ENCODE results near the gene PAQR8. TPM values are rescaled to one million over a fixed set of nuclear protein-coding genes. Genes with fewer than 3 reads are reported as not detected.
A peak's percentile ranks its signal among the peaks of the same experiment; 100 is the strongest.

Gene PAQR8
- total and polyA plus RNA-seq, 4 donors: 0.43 to 3.3 (median 0.74) TPM

GRCh38 chr6:52418606-52419005, 56.7 kb downstream of the PAQR8 start:
- H3K36me3 ChIP-seq (ENCODE audit: control insufficient read depth in 4 of 4, insufficient read depth in 3 of 4, low read depth in 1 of 4, low read length in 3 of 4): no peaks in the 10 kb centered on the region
- 86% methylated on average over 2 of the region's 2 CpGs for WGBS

DNA sequence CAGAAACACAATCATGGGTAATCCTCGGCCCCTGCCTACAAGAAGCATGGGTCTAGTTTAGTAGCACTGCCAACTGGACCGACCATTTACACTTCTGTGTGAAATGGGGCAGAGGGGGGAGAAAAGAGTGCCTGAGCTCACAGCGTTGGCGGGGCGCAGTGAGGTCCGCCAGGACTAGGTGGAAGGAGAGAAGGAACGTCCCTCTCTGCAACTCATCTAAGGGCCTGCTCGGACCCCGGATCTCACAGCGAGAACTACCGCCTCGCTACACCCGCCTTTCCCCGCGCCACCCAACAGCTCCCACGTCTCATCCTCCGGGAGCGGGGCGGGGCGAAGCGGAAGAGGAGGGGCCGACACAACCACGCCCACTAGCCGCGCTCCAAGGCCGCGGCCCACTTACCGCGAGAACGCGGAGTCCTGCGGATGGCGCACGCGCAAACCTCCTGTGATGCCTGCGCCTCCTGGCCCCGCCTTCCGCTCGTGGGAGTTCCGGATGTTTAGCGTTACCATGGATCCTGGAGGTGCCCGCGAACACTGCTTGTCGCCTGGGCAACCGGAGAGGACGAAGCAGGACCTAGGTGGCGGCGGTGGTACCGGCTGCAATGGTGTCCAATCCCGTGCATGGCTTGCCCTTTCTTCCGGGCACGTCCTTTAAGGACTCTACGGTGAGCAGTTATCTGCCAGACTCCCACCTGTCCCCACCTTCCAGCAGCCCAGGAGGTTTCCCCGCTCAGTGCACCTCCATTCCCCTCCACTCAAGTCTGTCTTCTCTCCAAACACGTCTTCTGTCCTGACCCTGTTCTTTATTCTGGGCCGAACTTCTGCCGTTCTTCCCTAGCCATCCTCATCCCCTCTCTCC, 58.1 kb downstream of the PAQR8 start, which contains the start of gene EFHC1:
Gene EFHC1, plus strand, starts transcription at position 534 of the 859 bp plus-strand sequence. Its CDS starts 69 bp downstream, at position 603.
- peak within 1 kb of the TSS; percentile 69 to 83 for H3K27ac ChIP-seq (ENCODE audit: low read depth in 1 of 2, low read length in 2 of 2)
- no peaks in the 10 kb centered on the region for H3K36me3 ChIP-seq (ENCODE audit: control insufficient read depth in 4 of 4, insufficient read depth in 3 of 4, low read depth in 1 of 4, low read length in 3 of 4)
- H3K4me1 ChIP-seq (ENCODE audit: control insufficient read depth in 4 of 4, insufficient read depth in 4 of 4, low read length in 3 of 4): peaks cover 1 to 17% (median 9%) of the 10 kb centered on the region in 4 donors
- H3K4me3 ChIP-seq (ENCODE audit: low read depth in 1 of 3, low read length in 3 of 3): peak within 1 kb of the TSS; percentile 67 to 95 (median 89)
- peak within 1 kb of the TSS; percentile 29 to 72 for H3K9ac ChIP-seq (ENCODE audit: low read depth in 1 of 2, low read length in 2 of 2)
- no peaks in the 10 kb centered on the region for H3K9me3 ChIP-seq (ENCODE audit: control insufficient read depth in 4 of 4, low read length in 3 of 4)
- DNase-seq (ENCODE audit: low spot score): peak; percentile 98
- WGBS: under 1% methylated on average over 57 of the region's 57 CpGs
- no peaks in the 10 kb centered on the region for H3K27me3 ChIP-seq (ENCODE audit: control insufficient read depth in 4 of 4, insufficient read depth in 4 of 4, low read length in 3 of 4)
- TF ChIP-seq, protein P1, sequence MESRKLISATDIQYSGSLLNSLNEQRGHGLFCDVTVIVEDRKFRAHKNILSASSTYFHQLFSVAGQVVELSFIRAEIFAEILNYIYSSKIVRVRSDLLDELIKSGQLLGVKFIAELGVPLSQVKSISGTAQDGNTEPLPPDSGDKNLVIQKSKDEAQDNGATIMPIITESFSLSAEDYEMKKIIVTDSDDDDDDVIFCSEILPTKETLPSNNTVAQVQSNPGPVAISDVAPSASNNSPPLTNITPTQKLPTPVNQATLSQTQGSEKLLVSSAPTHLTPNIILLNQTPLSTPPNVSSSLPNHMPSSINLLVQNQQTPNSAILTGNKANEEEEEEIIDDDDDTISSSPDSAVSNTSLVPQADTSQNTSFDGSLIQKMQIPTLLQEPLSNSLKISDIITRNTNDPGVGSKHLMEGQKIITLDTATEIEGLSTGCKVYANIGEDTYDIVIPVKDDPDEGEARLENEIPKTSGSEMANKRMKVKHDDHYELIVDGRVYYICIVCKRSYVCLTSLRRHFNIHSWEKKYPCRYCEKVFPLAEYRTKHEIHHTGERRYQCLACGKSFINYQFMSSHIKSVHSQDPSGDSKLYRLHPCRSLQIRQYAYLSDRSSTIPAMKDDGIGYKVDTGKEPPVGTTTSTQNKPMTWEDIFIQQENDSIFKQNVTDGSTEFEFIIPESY (IDR thresholded peaks at IDR 0.05): peak; percentile 99
- TF ChIP-seq NR2F2 (IDR thresholded peaks at IDR 0.05) (no peak), SP1 (IDR thresholded peaks at IDR 0.05) (peak; percentile 60), HNF4A (conservative IDR thresholded peaks at IDR 0.05) (peak in 1 of 2 donors; percentile 12), REST (IDR thresholded peaks at IDR 0.05) (peak; percentile 84), YY1 (IDR thresholded peaks at IDR 0.05) (peak; percentile 67), JUND (IDR thresholded peaks at IDR 0.05) (no peak)
- TF ChIP-seq, protein P2, sequence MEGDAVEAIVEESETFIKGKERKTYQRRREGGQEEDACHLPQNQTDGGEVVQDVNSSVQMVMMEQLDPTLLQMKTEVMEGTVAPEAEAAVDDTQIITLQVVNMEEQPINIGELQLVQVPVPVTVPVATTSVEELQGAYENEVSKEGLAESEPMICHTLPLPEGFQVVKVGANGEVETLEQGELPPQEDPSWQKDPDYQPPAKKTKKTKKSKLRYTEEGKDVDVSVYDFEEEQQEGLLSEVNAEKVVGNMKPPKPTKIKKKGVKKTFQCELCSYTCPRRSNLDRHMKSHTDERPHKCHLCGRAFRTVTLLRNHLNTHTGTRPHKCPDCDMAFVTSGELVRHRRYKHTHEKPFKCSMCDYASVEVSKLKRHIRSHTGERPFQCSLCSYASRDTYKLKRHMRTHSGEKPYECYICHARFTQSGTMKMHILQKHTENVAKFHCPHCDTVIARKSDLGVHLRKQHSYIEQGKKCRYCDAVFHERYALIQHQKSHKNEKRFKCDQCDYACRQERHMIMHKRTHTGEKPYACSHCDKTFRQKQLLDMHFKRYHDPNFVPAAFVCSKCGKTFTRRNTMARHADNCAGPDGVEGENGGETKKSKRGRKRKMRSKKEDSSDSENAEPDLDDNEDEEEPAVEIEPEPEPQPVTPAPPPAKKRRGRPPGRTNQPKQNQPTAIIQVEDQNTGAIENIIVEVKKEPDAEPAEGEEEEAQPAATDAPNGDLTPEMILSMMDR (IDR thresholded peaks at IDR 0.05; ENCODE audit: low read depth, low read length, missing input control): no peak

More at GRCh38 chr6:52418606-52419005, 56.7 kb downstream of the PAQR8 start:
- H3K9me3 ChIP-seq (ENCODE audit: control insufficient read depth in 4 of 4, low read length in 3 of 4): no peaks in the 10 kb centered on the region
- no peak overlapping the region for H3K4me3 ChIP-seq (ENCODE audit: low read depth in 1 of 3, low read length in 3 of 3)
- TF ChIP-seq, protein P1 (IDR thresholded peaks at IDR 0.05): no peak
- TF ChIP-seq NR2F2 (IDR thresholded peaks at IDR 0.05): no peak
- TF ChIP-seq FOXA1 (IDR thresholded peaks at IDR 0.05): no peak
- no peak for TF ChIP-seq HNF4A (conservative IDR thresholded peaks at IDR 0.05)
- TF ChIP-seq RXRA (IDR thresholded peaks at IDR 0.05): no peak
- TF ChIP-seq JUND (IDR thresholded peaks at IDR 0.05): no peak
- TF ChIP-seq MAX (IDR thresholded peaks at IDR 0.05): no peak
- no peak for TF ChIP-seq SP1 (IDR thresholded peaks at IDR 0.05)
- TF ChIP-seq YY1 (IDR thresholded peaks at IDR 0.05): no peak
- TF ChIP-seq GABPA (IDR thresholded peaks at IDR 0.05 in 1 of 2, conservative IDR thresholded peaks at IDR 0.05 in 1 of 2): no peak
- TF ChIP-seq, protein P3, sequence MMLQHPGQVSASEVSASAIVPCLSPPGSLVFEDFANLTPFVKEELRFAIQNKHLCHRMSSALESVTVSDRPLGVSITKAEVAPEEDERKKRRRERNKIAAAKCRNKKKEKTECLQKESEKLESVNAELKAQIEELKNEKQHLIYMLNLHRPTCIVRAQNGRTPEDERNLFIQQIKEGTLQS (IDR thresholded peaks at IDR 0.05): no peak
- TF ChIP-seq EGR1 (IDR thresholded peaks at IDR 0.05; ENCODE audit: low read depth in 2 of 2): no peak
- TF ChIP-seq TAF1 (conservative IDR thresholded peaks at IDR 0.05): no peak
- TF ChIP-seq, protein P2 (IDR thresholded peaks at IDR 0.05; ENCODE audit: low read depth, low read length, missing input control): no peak
- TF ChIP-seq RAD21 (IDR thresholded peaks at IDR 0.05): no peak
- TF ChIP-seq FOXA2 (IDR thresholded peaks at IDR 0.05): no peak
- TF ChIP-seq HNF4G (IDR thresholded peaks at IDR 0.05): no peak
- H3K27ac ChIP-seq (ENCODE audit: low read depth in 1 of 2, low read length in 2 of 2): no peak overlapping the region
- H3K9ac ChIP-seq (ENCODE audit: low read depth in 1 of 2, low read length in 2 of 2): no peak overlapping the region
- no peak for DNase-seq (ENCODE audit: low spot score)
- H3K27me3 ChIP-seq (ENCODE audit: control insufficient read depth in 4 of 4, insufficient read depth in 4 of 4, low read length in 3 of 4): no peaks in the 10 kb centered on the region
- H3K4me1 ChIP-seq (ENCODE audit: control insufficient read depth in 4 of 4, insufficient read depth in 4 of 4, low read length in 3 of 4): peaks cover 0 to 17% (median 9%) of the 10 kb centered on the region in 4 donors

Data from liver (tissue), 9 donors.